ENCODE data around the gene KRTAP12-1.

GRCh38 chr21:44644878-44645277 is 37.1 kb downstream of the KRTAP12-1 start:
- TF ChIP-seq CTCF (IDR thresholded peaks at IDR 0.05; ENCODE audit: extremely low read depth in 1 of 2, insufficient read depth in 1 of 2, low read depth in 1 of 2, low read length in 2 of 2), result no peak
- TF ChIP-seq EZH2 (IDR thresholded peaks at IDR 0.05; ENCODE audit: borderline replicate concordance, low read depth, low read length, severe bottlenecking), result no peak
- no peak for TF ChIP-seq POLR2AphosphoS5 (IDR thresholded peaks at IDR 0.05; ENCODE audit: insufficient read depth, low read depth, low read length)
- TF ChIP-seq MAX (IDR thresholded peaks at IDR 0.05; ENCODE audit: insufficient read depth, insufficient read length), result no peak
- no peak for TF ChIP-seq GATA2 (IDR thresholded peaks at IDR 0.05; ENCODE audit: insufficient read depth, insufficient read length, low read depth, low read length)
- no peak for TF ChIP-seq POLR2A (IDR thresholded peaks at IDR 0.05; ENCODE audit: low read depth, low read length)
- no peak for TF ChIP-seq MYC (IDR thresholded peaks at IDR 0.05; ENCODE audit: low read depth, low read length)
- no peak for TF ChIP-seq JUN (IDR thresholded peaks at IDR 0.05; ENCODE audit: borderline replicate concordance, insufficient read depth, insufficient read length, low read depth)
